Measurements from ENCODE around the gene EVC2. TPM values are rescaled to one million over a fixed set of nuclear protein-coding genes. Genes with fewer than 3 reads are reported as not detected.

Gene EVC2
- total RNA-seq, 1 experiment from 2014 or later = 7.8 TPM

DNA sequence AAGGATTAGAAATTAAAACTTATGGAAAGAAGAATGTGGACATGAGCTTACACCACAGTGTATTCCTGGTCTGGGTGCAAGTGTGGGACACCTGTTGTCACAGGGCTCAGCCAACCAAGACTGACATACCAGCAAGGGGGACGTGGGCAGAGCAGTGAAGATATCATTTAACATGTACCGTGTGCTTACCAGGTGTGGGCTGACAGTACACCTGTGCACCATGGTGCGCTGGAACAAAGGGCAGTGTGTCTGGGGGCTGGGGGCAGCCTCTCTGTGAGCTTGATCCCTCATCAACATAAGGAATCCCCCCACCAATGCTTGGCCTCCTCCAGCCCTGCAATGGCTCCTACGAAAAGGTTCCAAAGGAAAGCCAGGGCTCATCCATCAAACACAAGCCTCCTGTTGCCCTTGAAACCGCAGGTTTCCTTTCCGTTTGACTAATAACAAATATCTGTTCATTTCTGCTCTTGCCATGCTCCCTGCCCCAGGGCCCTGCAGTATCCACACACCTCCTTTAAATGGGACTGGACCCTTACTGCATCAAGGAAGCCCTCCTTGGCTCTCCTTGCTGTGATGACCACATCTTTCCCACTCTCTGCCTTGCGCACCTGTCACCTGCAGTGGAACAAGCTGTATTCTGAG, 16.7 kb downstream of the EVC2 start:
- Histone ChIP-seq H3K27me3 (ENCODE audit: insufficient read depth, low read length) (no peaks in the 10 kb centered on the region), H4K8ac (replicated peaks; ENCODE audit: insufficient read length, low read depth, low read length) (no peak overlapping the region), H4K91ac (ENCODE audit: insufficient read length, low read depth, low read length) (no peak overlapping the region), H3K18ac (ENCODE audit: insufficient read length, low read depth, low read length) (no peak overlapping the region), H3K27ac (ENCODE audit: insufficient read length, low read depth, low read length) (no peak overlapping the region), H3K9me3 (ENCODE audit: control insufficient read depth, low read depth, low read length) (no peaks in the 10 kb centered on the region), H3K14ac (ENCODE audit: insufficient read depth, low read length) (no peak overlapping the region), H2BK120ac (ENCODE audit: low read depth, low read length, poor library complexity, severe bottlenecking) (no peak overlapping the region), H3K23me2 (ENCODE audit: insufficient read length, low read depth, low read length, poor library complexity, severe bottlenecking) (no peaks in the 10 kb centered on the region), H3K4me1 (ENCODE audit: insufficient read depth, low read length) (no peaks in the 10 kb centered on the region), H3K23ac (ENCODE audit: insufficient read length, low read depth, low read length) (no peak overlapping the region), H3K4ac (ENCODE audit: low read depth, low read length) (no peak overlapping the region), H2BK20ac (ENCODE audit: low read depth, low read length, poor library complexity, severe bottlenecking) (no peak overlapping the region), H2AK5ac (ENCODE audit: insufficient read length, low read length) (no peak overlapping the region), H2AFZ (ENCODE audit: low read length) (no peak overlapping the region), H4K5ac (ENCODE audit: insufficient read length, low read depth, low read length) (no peak overlapping the region), H4K20me1 (ENCODE audit: control insufficient read depth, insufficient read depth, insufficient read length) (no peaks in the 10 kb centered on the region), H2BK15ac (ENCODE audit: low read depth, low read length) (no peak overlapping the region), H2BK5ac (ENCODE audit: insufficient read length, low read length) (no peak overlapping the region), H3T11ph (ENCODE audit: low read length) (no peak overlapping the region), H3K9ac (ENCODE audit: extremely low read depth, insufficient read length, low read length) (no peak overlapping the region), H3K79me2 (ENCODE audit: insufficient read depth, low read length) (no peaks in the 10 kb centered on the region), H3K79me1 (ENCODE audit: insufficient read depth, low read depth, low read length, poor library complexity, severe bottlenecking) (no peaks in the 10 kb centered on the region), H3K56ac (ENCODE audit: insufficient read length, low read depth, low read length) (no peak overlapping the region), H3K4me2 (ENCODE audit: insufficient read depth, insufficient read length, low read length) (no peak overlapping the region), H2BK12ac (ENCODE audit: insufficient read length, low read depth, low read length) (no peak overlapping the region)
- Mint-ChIP-seq H3K4me1 (no peaks in the 10 kb centered on the region), H3K9me3 (no peaks in the 10 kb centered on the region), H3K4me3 (no peak overlapping the region), H3K36me3 (ENCODE audit: insufficient read depth in 1 of 3, low read depth in 3 of 3) (peaks cover 0 to 60% (median 24%) of the 10 kb centered on the region in 3 experiments; a peak in 6 of 7 replicates), H3K27ac (no peak overlapping the region), H3K27me3 (ENCODE audit: low read depth) (no peaks in the 10 kb centered on the region)
- no CpG with 5 or more reads among the region's 7 CpGs for WGBS (ENCODE audit: extremely low coverage, insufficient read length, low lambda C conversion rate)
- TF ChIP-seq, protein P1, sequence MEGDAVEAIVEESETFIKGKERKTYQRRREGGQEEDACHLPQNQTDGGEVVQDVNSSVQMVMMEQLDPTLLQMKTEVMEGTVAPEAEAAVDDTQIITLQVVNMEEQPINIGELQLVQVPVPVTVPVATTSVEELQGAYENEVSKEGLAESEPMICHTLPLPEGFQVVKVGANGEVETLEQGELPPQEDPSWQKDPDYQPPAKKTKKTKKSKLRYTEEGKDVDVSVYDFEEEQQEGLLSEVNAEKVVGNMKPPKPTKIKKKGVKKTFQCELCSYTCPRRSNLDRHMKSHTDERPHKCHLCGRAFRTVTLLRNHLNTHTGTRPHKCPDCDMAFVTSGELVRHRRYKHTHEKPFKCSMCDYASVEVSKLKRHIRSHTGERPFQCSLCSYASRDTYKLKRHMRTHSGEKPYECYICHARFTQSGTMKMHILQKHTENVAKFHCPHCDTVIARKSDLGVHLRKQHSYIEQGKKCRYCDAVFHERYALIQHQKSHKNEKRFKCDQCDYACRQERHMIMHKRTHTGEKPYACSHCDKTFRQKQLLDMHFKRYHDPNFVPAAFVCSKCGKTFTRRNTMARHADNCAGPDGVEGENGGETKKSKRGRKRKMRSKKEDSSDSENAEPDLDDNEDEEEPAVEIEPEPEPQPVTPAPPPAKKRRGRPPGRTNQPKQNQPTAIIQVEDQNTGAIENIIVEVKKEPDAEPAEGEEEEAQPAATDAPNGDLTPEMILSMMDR (conservative IDR thresholded peaks at IDR 0.05) = no peak
- no peak for DNase-seq
